ENCODE results near the gene PFAS.

The PFAS gene

GRCh38 chr17:8223356-8224126, 25.5 kb upstream of the PFAS start:
- Mint-ChIP-seq H3K36me3 (ENCODE audit: low read depth) (peaks cover 36% of the 10 kb centered on the region), H3K4me1 (ENCODE audit: low read depth) (peaks cover 48% of the 10 kb centered on the region), H3K27ac (peak overlapping the region; percentile 97), H3K4me3 (peak overlapping the region; percentile 93), H3K9me3 (no peaks in the 10 kb centered on the region), H3K27me3 (ENCODE audit: low read depth) (peaks cover 8% of the 10 kb centered on the region)
- DNase-seq (ENCODE audit: low spot score), result peak; percentile 52

- H3K27me3 Mint-ChIP-seq (ENCODE audit: low read depth), result peaks cover 8% of the 10 kb centered on the region
- no peaks in the 10 kb centered on the region for H3K9me3 Mint-ChIP-seq
- H3K4me3 Mint-ChIP-seq, result peak overlapping the region; percentile 45
- peak overlapping the region; percentile 82 for H3K27ac Mint-ChIP-seq
- H3K36me3 Mint-ChIP-seq (ENCODE audit: low read depth), result peaks cover 47% of the 10 kb centered on the region
- peaks cover 44% of the 10 kb centered on the region for H3K4me1 Mint-ChIP-seq (ENCODE audit: low read depth)
- no peak for DNase-seq (ENCODE audit: low spot score)
Observed at GRCh38 chr17:8224891-8225812, 23.9 kb upstream of the PFAS start.

- peak; percentile 80 for DNase-seq (ENCODE audit: low spot score)
- H3K4me1 Mint-ChIP-seq (ENCODE audit: low read depth), result peaks cover 39% of the 10 kb centered on the region
- peak overlapping the region; percentile 32 for H3K4me3 Mint-ChIP-seq
- H3K36me3 Mint-ChIP-seq (ENCODE audit: low read depth), result peaks cover 48% of the 10 kb centered on the region
- no peaks in the 10 kb centered on the region for H3K9me3 Mint-ChIP-seq
- H3K27ac Mint-ChIP-seq, result peak overlapping the region; percentile 86
- peaks cover 6% of the 10 kb centered on the region for H3K27me3 Mint-ChIP-seq (ENCODE audit: low read depth)
Observed at GRCh38 chr17:8225813-8226535, 23.1 kb upstream of the PFAS start.

GRCh38 chr17:8226536-8227237, 22.4 kb upstream of the PFAS start:
- Mint-ChIP-seq H3K36me3 (ENCODE audit: low read depth) (peaks cover 51% of the 10 kb centered on the region), H3K27ac (peak overlapping the region; percentile 86), H3K27me3 (ENCODE audit: low read depth) (peaks cover 3% of the 10 kb centered on the region), H3K9me3 (no peaks in the 10 kb centered on the region), H3K4me3 (peak overlapping the region; percentile 32), H3K4me1 (ENCODE audit: low read depth) (peaks cover 36% of the 10 kb centered on the region)
- peak; percentile 54 for DNase-seq (ENCODE audit: low spot score)

- H3K4me1 Mint-ChIP-seq (ENCODE audit: low read depth), result peaks cover 33% of the 10 kb centered on the region
- peaks cover 2% of the 10 kb centered on the region for H3K27me3 Mint-ChIP-seq (ENCODE audit: low read depth)
- H3K4me3 Mint-ChIP-seq, result peak overlapping the region; percentile 32
- H3K36me3 Mint-ChIP-seq (ENCODE audit: low read depth), result peaks cover 53% of the 10 kb centered on the region
- H3K27ac Mint-ChIP-seq, result peak overlapping the region; percentile 86
- H3K9me3 Mint-ChIP-seq, result no peaks in the 10 kb centered on the region
- no peak for DNase-seq (ENCODE audit: low spot score)
Observed at GRCh38 chr17:8227238-8227581, 21.9 kb upstream of the PFAS start.

- no peaks in the 10 kb centered on the region for H3K9me3 Mint-ChIP-seq
- no peaks in the 10 kb centered on the region for H3K27me3 Mint-ChIP-seq (ENCODE audit: low read depth)
- H3K4me3 Mint-ChIP-seq, result no peak overlapping the region
- H3K36me3 Mint-ChIP-seq (ENCODE audit: low read depth), result peaks cover 72% of the 10 kb centered on the region
- no peak overlapping the region for H3K27ac Mint-ChIP-seq
- DNase-seq (ENCODE audit: low spot score), result no peak
- H3K4me1 Mint-ChIP-seq (ENCODE audit: low read depth), result peaks cover 10% of the 10 kb centered on the region
Observed at GRCh38 chr17:8231701-8232100, 17.4 kb upstream of the PFAS start.

- no peak for DNase-seq (ENCODE audit: low spot score)
- Mint-ChIP-seq H3K4me1 (ENCODE audit: low read depth) (peaks cover 2% of the 10 kb centered on the region), H3K9me3 (no peaks in the 10 kb centered on the region), H3K27me3 (ENCODE audit: low read depth) (no peaks in the 10 kb centered on the region), H3K27ac (no peak overlapping the region), H3K36me3 (ENCODE audit: low read depth) (peaks cover 62% of the 10 kb centered on the region), H3K4me3 (no peak overlapping the region)
Observed at GRCh38 chr17:8234361-8235270, 14.5 kb upstream of the PFAS start.

GRCh38 chr17:8235676-8236075, 13.4 kb upstream of the PFAS start:
- no peak overlapping the region for H3K27ac Mint-ChIP-seq
- no peak for DNase-seq (ENCODE audit: low spot score)
- no peaks in the 10 kb centered on the region for H3K9me3 Mint-ChIP-seq
- H3K4me1 Mint-ChIP-seq (ENCODE audit: low read depth), result peaks cover 2% of the 10 kb centered on the region
- no peak overlapping the region for H3K4me3 Mint-ChIP-seq
- H3K36me3 Mint-ChIP-seq (ENCODE audit: low read depth), result peaks cover 58% of the 10 kb centered on the region
- no peaks in the 10 kb centered on the region for H3K27me3 Mint-ChIP-seq (ENCODE audit: low read depth)

- Mint-ChIP-seq H3K4me3 (no peak overlapping the region), H3K27ac (no peak overlapping the region), H3K9me3 (no peaks in the 10 kb centered on the region), H3K27me3 (ENCODE audit: low read depth) (no peaks in the 10 kb centered on the region), H3K36me3 (ENCODE audit: low read depth) (peaks cover 49% of the 10 kb centered on the region), H3K4me1 (ENCODE audit: low read depth) (peaks cover 2% of the 10 kb centered on the region)
- DNase-seq (ENCODE audit: low spot score), result no peak
Observed at GRCh38 chr17:8237175-8237574, 11.9 kb upstream of the PFAS start.

GRCh38 chr17:8237886-8238285, 11.2 kb upstream of the PFAS start:
- no peak for DNase-seq (ENCODE audit: low spot score)
- no peak overlapping the region for H3K4me3 Mint-ChIP-seq
- H3K27ac Mint-ChIP-seq, result no peak overlapping the region
- peaks cover 48% of the 10 kb centered on the region for H3K36me3 Mint-ChIP-seq (ENCODE audit: low read depth)
- peaks cover 2% of the 10 kb centered on the region for H3K4me1 Mint-ChIP-seq (ENCODE audit: low read depth)
- no peaks in the 10 kb centered on the region for H3K27me3 Mint-ChIP-seq (ENCODE audit: low read depth)
- H3K9me3 Mint-ChIP-seq, result no peaks in the 10 kb centered on the region

- no peak for DNase-seq (ENCODE audit: low spot score)
- peaks cover 42% of the 10 kb centered on the region for H3K36me3 Mint-ChIP-seq (ENCODE audit: low read depth)
- peak overlapping the region; percentile 72 for H3K27ac Mint-ChIP-seq
- no peaks in the 10 kb centered on the region for H3K27me3 Mint-ChIP-seq (ENCODE audit: low read depth)
- peak overlapping the region; percentile 34 for H3K4me3 Mint-ChIP-seq
- H3K4me1 Mint-ChIP-seq (ENCODE audit: low read depth), result peaks cover 19% of the 10 kb centered on the region
- H3K9me3 Mint-ChIP-seq, result no peaks in the 10 kb centered on the region
Observed at GRCh38 chr17:8243827-8244226, 5.3 kb upstream of the PFAS start.

GRCh38 chr17:8244768-8245167, 4.3 kb upstream of the PFAS start:
- Mint-ChIP-seq H3K27ac (no peak overlapping the region), H3K36me3 (ENCODE audit: low read depth) (peaks cover 37% of the 10 kb centered on the region), H3K4me1 (ENCODE audit: low read depth) (peaks cover 26% of the 10 kb centered on the region), H3K27me3 (ENCODE audit: low read depth) (no peaks in the 10 kb centered on the region), H3K4me3 (peak overlapping the region; percentile 24), H3K9me3 (no peaks in the 10 kb centered on the region)
- DNase-seq (ENCODE audit: low spot score), result no peak

Data from T-helper 2 cell treated with Interferon-gamma antibody and Interleukin-4, amounts not matched to agents 5 μg/mL and 100 μg/mL, for 36 hours (primary cell).